A673 (cell line): Measurements from ENCODE around the gene SF3A1. TPM values are rescaled to one million over a fixed set of nuclear protein-coding genes. Genes with fewer than 3 reads are reported as not detected.

Experiments
- BruUV-seq: library from RNA; stranded (reverse); fragments of 400-500 nt; replicated peaks from 2 replicates; lab custom pipeline; 2021; lab: Mats Ljungman, UMichigan
- CTCF ChIA-PET: fragments of 300-600 bp; sonication (Branson Sonifier 250); formaldehyde crosslinking; loops from one replicate; lab custom pipeline; 2022; ENCODE audit warnings: antibody characterized with exemption; lab: Charles Lee
- POLR2A ChIA-PET: fragments of 300-600 bp; sonication (Branson Sonifier 250); formaldehyde crosslinking; loops from one replicate; lab custom pipeline; 2022; ENCODE audit warnings: antibody characterized with exemption; ENCODE audit not compliant: low non-redundant PET; lab: Charles Lee
- DNase-seq: peaks from one replicate; pipeline ENCODE4 v3.0.0-alpha.2; 2015; ENCODE audit warnings: low spot score
- H3K27ac ChIP-seq: fragments of 200-600 bp; sonication (generic); 2 replicates; pipeline ENCODE4 v1.5.1; 2016; ENCODE audit warnings: mixed run types, low read depth, mild to moderate bottlenecking, mixed read lengths, antibody characterized with exemption, low read length; ENCODE audit not compliant: poor library complexity, severe bottlenecking
- H3K27me3 ChIP-seq: fragments of 200-600 bp; sonication (generic); replicated peaks from 2 replicates; pipeline ENCODE4 v1.6.1; 2017; ENCODE audit warnings: mixed run types, low read depth, mild to moderate bottlenecking, mixed read lengths, antibody characterized with exemption, low read length; ENCODE audit not compliant: insufficient read depth, poor library complexity
- H3K36me3 ChIP-seq: fragments of 200-600 bp; sonication (generic); 2 replicates; pipeline ENCODE4 v1.6.1; 2016; ENCODE audit warnings: mixed run types, mild to moderate bottlenecking, mixed read lengths, antibody characterized with exemption, low read length; ENCODE audit not compliant: insufficient read depth, poor library complexity, severe bottlenecking
- H3K4me1 ChIP-seq: fragments of 200-600 bp; sonication (generic); 2 replicates; pipeline ENCODE4 v1.6.1; 2017; ENCODE audit warnings: mixed run types, mild to moderate bottlenecking, mixed read lengths, antibody characterized with exemption, low read length; ENCODE audit not compliant: insufficient read depth, poor library complexity, severe bottlenecking
- H3K4me3 ChIP-seq: fragments of 200-600 bp; sonication (generic); 2 replicates; pipeline ENCODE4 v1.5.1; 2016; ENCODE audit warnings: low read depth, mixed run types, mild to moderate bottlenecking, mixed read lengths, low read length; ENCODE audit not compliant: poor library complexity, severe bottlenecking
- H3K9me3 ChIP-seq: fragments of 200-600 bp; sonication (generic); 2 replicates; pipeline ENCODE4 v1.6.1; 2016; ENCODE audit warnings: mixed run types, low read depth, mild to moderate bottlenecking, mixed read lengths, antibody characterized with exemption, low read length; ENCODE audit not compliant: poor library complexity, severe bottlenecking
- EZH2 ChIP-seq: fragments of 200-600 bp; sonication (generic); IDR thresholded peaks from 2 replicates; pipeline ENCODE4 v1.6.1; 2017; ENCODE audit warnings: borderline replicate concordance, low read depth, mild to moderate bottlenecking, mixed read lengths, antibody characterized with exemption, low read length; ENCODE audit not compliant: poor library complexity, severe bottlenecking
- intact Hi-C: fragments of 100-400 bp; cut with micrococcal nuclease; formaldehyde crosslinking; loops from one replicate; pipeline ENCODE4 v1.10.0; 2022; ENCODE audit not compliant: unreplicated experiment
- total RNA-seq: library from RNA; stranded (reverse); gene quantifications from 2 replicates; pipeline ENCODE4 v1.2.3, GENCODE V29; 2021
- TF ChIP-seq, protein P1 (sequence below): fragments of 300-800, 200-600 bp; sonication (generic); conservative IDR thresholded peaks from 2 replicates; pipeline ENCODE4 v1.5.1; 2017; ENCODE audit warnings: low read depth, mild to moderate bottlenecking, antibody characterized with exemption, low read length, moderate library complexity, mixed read lengths

SF3A1 gene
- total RNA-seq, 1 experiment from 2014 or later: 366 TPM

DNA sequence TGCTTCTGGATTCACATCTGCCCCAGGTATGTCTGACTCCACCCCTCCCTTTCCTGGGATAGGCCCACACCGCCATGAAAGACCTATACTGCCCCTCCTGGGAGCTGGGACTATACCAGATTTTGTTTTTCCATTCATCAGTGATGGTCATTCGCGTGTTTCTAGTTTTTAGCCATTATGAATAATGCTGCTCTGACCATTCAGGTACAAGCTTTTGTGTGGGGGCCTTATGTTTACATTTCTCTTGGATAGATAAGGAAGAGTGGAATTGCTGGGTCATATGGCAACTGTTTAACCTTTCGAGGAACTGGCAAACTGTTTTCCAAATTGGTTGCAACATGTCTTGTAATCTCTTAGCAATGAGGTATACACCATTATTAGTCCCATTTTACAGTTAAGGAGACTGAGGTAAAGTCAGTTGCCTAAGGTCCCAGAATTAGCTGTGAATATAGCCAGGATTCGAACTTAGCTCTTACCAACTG lies 28.8 kb downstream of the SF3A1 start:
- ChIA-PET POLR2A (no interaction called here), CTCF (no interaction called here)
- no peak for DNase-seq

DNA sequence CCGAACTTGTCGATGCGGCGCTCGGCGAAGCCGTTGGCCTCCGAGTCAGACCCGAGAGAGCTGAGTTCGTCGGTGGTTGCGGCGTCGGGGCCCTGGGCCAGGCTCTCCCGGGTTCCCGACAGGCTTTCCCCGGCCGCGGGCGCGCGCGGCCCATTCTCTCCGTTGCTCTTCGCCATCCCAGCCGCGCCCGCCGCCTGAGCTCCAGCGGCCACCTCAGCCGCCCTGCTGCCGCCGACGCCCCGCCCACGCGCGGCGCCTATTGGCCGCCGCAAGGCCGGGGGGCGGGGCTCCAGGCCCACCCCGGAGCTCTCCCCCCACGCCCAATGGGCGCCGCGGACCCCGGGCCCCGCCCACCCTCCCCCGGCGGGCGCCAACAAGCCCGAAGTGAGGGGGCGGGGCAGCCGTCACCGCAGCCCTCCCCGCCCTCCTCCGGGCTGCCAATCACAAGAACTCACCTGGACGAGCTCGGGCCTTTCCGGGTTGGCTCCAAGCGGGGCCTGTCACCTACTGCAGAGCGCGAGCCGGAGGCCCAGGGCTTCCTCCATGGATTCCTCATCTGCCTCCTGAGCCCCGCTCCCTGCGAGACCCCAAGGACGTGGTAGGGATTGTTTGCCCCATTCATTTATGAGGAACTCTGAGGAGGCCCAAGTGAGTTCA lies 29.9 kb downstream of the SF3A1 start, which contains the start of gene TBC1D10A:
TSS of gene TBC1D10A (minus strand) at position 236 of the 657 bp plus-strand sequence. CDS start at position 176, 60 bp downstream.
- peak; percentile 95 for DNase-seq
- CTCF ChIA-PET: interaction anchor here (0.6 kb wide), 1 partner anchor 87 kb away, joined by 6 read pairs; no protein-coding TSS in a partner anchor
- intact Hi-C loops: no loop called here
- H3K27ac ChIP-seq: peak within 1 kb of the TSS; percentile 80
- TF ChIP-seq, protein P1, sequence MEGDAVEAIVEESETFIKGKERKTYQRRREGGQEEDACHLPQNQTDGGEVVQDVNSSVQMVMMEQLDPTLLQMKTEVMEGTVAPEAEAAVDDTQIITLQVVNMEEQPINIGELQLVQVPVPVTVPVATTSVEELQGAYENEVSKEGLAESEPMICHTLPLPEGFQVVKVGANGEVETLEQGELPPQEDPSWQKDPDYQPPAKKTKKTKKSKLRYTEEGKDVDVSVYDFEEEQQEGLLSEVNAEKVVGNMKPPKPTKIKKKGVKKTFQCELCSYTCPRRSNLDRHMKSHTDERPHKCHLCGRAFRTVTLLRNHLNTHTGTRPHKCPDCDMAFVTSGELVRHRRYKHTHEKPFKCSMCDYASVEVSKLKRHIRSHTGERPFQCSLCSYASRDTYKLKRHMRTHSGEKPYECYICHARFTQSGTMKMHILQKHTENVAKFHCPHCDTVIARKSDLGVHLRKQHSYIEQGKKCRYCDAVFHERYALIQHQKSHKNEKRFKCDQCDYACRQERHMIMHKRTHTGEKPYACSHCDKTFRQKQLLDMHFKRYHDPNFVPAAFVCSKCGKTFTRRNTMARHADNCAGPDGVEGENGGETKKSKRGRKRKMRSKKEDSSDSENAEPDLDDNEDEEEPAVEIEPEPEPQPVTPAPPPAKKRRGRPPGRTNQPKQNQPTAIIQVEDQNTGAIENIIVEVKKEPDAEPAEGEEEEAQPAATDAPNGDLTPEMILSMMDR: no peak
- TF ChIP-seq EZH2: no peak
- peaks cover 23% of the 10 kb centered on the region for H3K4me1 ChIP-seq
- H3K27me3 ChIP-seq: no peaks in the 10 kb centered on the region
- POLR2A ChIA-PET: interaction anchor here (0.6 kb wide), 1 partner anchor 548 kb away, joined by 5 read pairs; no protein-coding TSS in a partner anchor
- peaks cover 5% of the 10 kb centered on the region for H3K36me3 ChIP-seq
- peak within 1 kb of the TSS; percentile 80 for H3K4me3 ChIP-seq
- no peaks in the 10 kb centered on the region for H3K9me3 ChIP-seq
- no TSS peak for BruUV-seq

More for the DNA sequence above, 28.8 kb downstream of the SF3A1 start:
- H3K4me1 ChIP-seq: peaks cover 23% of the 10 kb centered on the region
- H3K9me3 ChIP-seq: no peaks in the 10 kb centered on the region
- intact Hi-C loops: no loop called here
- BruUV-seq: no TSS peak
- H3K27me3 ChIP-seq: no peaks in the 10 kb centered on the region
- no peak overlapping the region for H3K4me3 ChIP-seq
- TF ChIP-seq, protein P1: no peak
- no peak for TF ChIP-seq EZH2
- H3K36me3 ChIP-seq: peaks cover 13% of the 10 kb centered on the region
- H3K27ac ChIP-seq: no peak overlapping the region

DNA sequence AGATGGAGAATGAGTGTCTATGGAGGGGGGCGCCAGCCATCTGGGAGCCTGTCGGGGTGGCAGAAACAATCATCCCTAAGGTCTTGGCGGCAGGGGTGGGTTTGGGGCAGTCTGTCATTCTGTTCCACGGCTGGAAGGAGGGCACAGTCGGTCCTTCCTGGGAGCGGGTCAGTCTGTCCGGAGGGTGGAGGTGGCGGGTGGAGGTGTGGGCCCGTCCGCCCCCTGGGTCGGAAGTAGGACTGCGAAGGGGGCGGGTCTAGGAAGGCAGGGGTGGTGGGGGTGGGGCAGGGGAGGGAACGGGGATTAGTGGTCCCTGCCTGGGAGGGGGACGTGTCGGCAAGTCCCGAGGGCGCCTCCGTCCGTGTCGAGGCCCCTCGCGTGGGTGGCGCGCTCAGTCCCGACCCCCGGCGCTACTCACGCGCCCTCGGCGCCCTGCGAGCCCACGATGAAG lies 30.4 kb downstream of the SF3A1 start:
- ChIA-PET POLR2A (no interaction called here), CTCF (no interaction called here)
- peak overlapping the region; percentile 80 for H3K27ac ChIP-seq
- peaks cover 2% of the 10 kb centered on the region for H3K36me3 ChIP-seq
- no peaks in the 10 kb centered on the region for H3K9me3 ChIP-seq
- H3K4me1 ChIP-seq: peaks cover 23% of the 10 kb centered on the region
- peak overlapping the region; percentile 80 for H3K4me3 ChIP-seq
- no peak for DNase-seq
- intact Hi-C loops: no loop called here
- no peaks in the 10 kb centered on the region for H3K27me3 ChIP-seq
- no TSS peak for BruUV-seq
- TF ChIP-seq, protein P1: no peak
- TF ChIP-seq EZH2: no peak
